GM12864 (cell line): Measurements from ENCODE around the gene OXLD1.

Experiments used
- DNase-seq: peaks from one replicate; pipeline ENCODE4 v3.0.0-alpha.2; 2011; ENCODE audit warnings: low read depth
- H3K4me3 ChIP-seq: 2 replicates; pipeline ENCODE4 v1.5.1; 2011; ENCODE audit warnings: mild to moderate bottlenecking, low read depth, low read length, control low read depth
- TF ChIP-seq, protein P1 (sequence below): IDR thresholded peaks from 2 replicates; pipeline ENCODE4 v1.5.1; 2011; ENCODE audit warnings: low read depth, mild to moderate bottlenecking, moderate library complexity, low read length, control low read depth, inconsistent platforms; ENCODE audit errors: missing control alignments

OXLD1 gene

DNA sequence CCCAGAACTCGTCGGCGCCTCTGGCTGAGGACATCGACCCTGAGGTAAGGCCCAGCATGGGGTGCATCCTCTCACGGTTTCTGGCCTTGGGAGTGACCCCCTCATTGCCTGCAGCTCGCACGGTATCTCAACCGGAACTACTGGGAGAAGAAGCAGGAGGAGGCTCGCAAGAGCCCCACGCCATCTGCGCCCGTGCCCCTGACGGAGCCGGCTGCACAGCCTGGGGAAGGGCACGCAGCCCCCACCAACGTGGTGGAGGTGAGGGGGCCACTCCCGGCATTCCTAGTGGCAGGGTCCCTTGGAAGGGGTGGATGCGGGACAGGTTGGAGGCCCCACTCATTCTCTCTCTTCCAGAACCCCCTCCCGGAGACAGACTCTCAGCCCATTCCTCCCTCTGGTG, 28.4 kb upstream of the OXLD1 start:
- H3K4me3 ChIP-seq, result no peak overlapping the region
- DNase-seq, result no peak
- TF ChIP-seq, protein P1, sequence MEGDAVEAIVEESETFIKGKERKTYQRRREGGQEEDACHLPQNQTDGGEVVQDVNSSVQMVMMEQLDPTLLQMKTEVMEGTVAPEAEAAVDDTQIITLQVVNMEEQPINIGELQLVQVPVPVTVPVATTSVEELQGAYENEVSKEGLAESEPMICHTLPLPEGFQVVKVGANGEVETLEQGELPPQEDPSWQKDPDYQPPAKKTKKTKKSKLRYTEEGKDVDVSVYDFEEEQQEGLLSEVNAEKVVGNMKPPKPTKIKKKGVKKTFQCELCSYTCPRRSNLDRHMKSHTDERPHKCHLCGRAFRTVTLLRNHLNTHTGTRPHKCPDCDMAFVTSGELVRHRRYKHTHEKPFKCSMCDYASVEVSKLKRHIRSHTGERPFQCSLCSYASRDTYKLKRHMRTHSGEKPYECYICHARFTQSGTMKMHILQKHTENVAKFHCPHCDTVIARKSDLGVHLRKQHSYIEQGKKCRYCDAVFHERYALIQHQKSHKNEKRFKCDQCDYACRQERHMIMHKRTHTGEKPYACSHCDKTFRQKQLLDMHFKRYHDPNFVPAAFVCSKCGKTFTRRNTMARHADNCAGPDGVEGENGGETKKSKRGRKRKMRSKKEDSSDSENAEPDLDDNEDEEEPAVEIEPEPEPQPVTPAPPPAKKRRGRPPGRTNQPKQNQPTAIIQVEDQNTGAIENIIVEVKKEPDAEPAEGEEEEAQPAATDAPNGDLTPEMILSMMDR, result no peak

DNA sequence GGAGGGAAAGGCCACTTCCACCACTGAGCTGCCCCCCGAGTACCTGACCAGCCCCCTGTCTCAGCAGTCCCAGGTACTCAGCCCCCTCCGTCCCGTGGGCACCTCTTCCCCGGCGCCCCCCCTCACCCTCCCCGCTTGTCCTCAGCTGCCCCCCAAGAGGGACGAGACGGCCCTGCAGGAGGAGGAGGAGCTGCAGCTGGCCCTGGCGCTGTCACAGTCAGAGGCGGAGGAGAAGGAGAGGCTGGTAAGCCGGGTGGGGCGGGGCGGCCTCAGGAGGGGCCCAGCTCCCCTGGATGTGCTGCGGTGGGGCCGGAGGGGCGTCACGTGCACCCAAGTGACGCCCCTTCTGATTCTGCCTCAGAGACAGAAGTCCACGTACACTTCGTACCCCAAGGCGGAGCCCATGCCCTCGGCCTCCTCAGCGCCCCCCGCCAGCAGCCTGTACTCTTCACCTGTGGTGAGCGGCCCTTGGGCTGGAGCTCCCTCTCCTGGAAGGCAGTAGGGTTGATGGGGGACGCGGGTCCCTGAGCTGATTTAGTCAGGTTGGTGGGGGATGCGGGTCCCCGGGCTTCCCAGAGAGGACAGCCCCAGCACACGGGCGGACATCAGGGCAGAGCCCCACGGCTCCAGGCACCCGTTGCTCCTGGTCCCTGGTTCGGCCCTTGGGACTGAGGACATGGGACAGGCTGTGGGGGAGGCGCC, 27.3 kb upstream of the OXLD1 start:
- DNase-seq, result no peak
- no peak overlapping the region for H3K4me3 ChIP-seq
- TF ChIP-seq, protein P1, result no peak

DNA sequence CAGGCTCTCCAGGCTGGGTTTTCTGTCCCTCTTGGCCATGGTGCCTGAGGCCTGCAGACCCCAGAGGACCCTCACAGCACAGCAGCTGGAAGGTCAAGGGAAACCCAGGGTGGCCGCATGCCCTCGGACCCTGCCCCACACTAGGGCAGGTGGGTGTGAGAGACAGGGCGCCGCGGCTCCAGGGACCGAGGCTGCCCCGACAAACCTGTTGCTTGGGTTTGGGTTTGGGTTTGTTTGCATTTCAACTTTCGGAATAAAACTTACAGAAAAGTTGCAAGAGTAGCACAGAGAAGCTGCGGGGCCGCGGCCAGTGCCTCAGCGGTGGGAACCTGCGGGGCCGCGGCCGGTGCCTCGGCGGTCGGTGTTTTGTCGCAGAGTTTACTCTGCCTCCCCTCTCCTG, 25.2 kb upstream of the OXLD1 start:
- H3K4me3 ChIP-seq, result no peak overlapping the region
- TF ChIP-seq, protein P1, result no peak

DNA sequence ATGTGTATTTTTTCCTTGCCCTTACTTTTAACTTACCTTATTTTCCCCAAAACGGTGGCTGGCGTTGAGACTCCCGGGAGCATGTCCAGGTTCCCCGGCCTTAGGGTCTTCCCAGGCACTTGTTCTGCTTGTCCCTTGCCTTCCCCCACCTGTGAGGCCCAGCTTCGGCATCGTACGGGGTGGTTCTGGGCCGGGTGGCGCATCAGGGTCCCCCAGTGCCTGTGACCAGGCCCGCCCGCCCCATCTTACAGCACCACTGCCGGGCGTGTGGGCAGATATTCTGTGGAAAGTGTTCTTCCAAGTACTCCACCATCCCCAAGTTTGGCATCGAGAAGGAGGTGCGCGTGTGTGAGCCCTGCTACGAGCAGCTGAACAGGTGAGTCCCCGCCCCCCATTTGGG, 24.8 kb upstream of the OXLD1 start:
- no peak overlapping the region for H3K4me3 ChIP-seq
- TF ChIP-seq, protein P1, result no peak
- DNase-seq, result no peak

More for the DNA sequence above, 25.2 kb upstream of the OXLD1 start:
- DNase-seq, result no peak

DNA sequence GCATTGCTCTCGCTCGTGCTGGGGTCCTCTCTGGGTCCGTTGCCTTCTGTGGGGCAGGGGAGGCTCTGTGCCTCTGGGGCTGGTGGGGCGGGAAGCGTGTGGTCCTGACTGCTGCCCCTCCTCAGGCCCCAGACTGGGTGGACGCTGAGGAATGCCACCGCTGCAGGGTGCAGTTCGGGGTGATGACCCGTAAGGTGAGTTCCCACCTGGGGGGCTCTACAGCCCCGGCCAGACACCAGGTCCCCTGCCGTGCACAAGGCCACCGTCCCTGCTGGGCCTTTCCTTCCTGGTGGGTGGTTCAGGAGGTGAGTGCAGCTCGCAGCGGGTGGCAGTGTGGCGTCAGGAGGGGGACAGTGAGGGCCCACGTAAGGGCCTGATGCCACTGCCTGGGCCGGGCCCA, 24.1 kb upstream of the OXLD1 start:
- TF ChIP-seq, protein P1, result no peak
- no peak overlapping the region for H3K4me3 ChIP-seq
- no peak for DNase-seq

DNA sequence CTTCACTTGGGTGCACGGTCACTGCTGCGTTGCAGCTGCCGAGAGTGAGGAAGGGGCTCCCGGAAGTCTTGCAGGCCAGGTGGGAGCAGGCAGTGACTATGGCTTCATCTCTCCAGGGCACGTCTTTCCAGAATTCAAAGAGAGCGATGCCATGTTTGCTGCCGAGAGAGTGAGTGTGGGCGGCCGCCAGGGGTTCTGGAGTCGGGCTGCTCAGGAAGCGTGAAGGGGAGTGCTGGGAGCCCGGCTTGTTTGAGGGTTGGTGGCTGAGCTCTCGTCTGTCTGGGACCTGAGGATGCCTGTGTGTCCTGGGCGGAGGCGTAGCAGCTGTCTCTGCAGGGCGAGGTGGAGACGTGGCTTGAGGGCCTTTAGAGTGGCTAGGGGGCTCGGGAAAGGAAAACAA, 23.7 kb upstream of the OXLD1 start:
- H3K4me3 ChIP-seq, result no peak overlapping the region
- TF ChIP-seq, protein P1, result no peak

DNA sequence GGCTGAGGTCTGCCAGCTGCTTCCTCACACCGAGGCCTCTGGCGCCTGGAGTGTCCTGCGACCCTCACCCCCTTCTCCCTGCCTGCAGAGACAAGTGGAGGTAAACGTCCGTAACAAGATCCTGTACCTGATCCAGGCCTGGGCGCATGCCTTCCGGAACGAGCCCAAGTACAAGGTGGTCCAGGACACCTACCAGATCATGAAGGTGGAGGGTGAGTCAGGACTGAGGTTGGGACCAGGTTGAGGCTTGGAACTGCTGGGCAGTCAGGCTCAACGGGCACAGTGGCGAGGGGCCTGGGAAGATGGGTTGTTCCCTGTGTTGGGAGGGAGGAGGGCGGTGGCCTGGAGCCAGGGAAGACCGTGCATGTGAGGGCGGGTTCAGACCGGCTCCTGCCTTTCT, 22.2 kb upstream of the OXLD1 start:
- DNase-seq, result no peak
- H3K4me3 ChIP-seq, result no peak overlapping the region
- TF ChIP-seq, protein P1, result no peak

More for the DNA sequence above, 23.7 kb upstream of the OXLD1 start:
- DNase-seq, result no peak
